DOHH2 (cell line): ENCODE data around the gene C19orf67.

Source experiments
- H3F3A ChIP-seq: fragments of 200-600 bp; sonication (generic), shearing (Covaris generic); 2 replicates; pipeline ENCODE4 v1.6.0; 2016; ENCODE audit warnings: antibody characterized with exemption, mild to moderate bottlenecking; ENCODE audit not compliant: control insufficient read depth, insufficient read depth
- H3K27ac ChIP-seq: fragments of 200-600 bp; sonication (generic); 2 replicates; pipeline ENCODE4 v1.5.1; 2014; ENCODE audit warnings: low read depth, mild to moderate bottlenecking, low read length, moderate library complexity
- H3K27me3 ChIP-seq: fragments of 200-600 bp; sonication (generic); 2 replicates; pipeline ENCODE4 v1.6.1; 2014; ENCODE audit warnings: mild to moderate bottlenecking, low read length, mixed read lengths; ENCODE audit not compliant: control insufficient read depth
- H3K36me3 ChIP-seq: fragments of 200-600 bp; sonication (generic); 2 replicates; pipeline ENCODE4 v1.6.1; 2014; ENCODE audit warnings: mild to moderate bottlenecking, low read length, moderate library complexity, mixed read lengths; ENCODE audit not compliant: control insufficient read depth
- H3K4me1 ChIP-seq: fragments of 200-600 bp; sonication (generic); 2 replicates; pipeline ENCODE4 v1.6.1; 2014; ENCODE audit warnings: mild to moderate bottlenecking, low read length, mixed read lengths; ENCODE audit not compliant: control insufficient read depth
- H3K4me2 ChIP-seq: fragments of 200-600 bp; sonication (generic); 2 replicates; pipeline ENCODE4 v1.6.0; 2014; ENCODE audit warnings: mild to moderate bottlenecking, low read length, moderate library complexity
- H3K4me3 ChIP-seq: fragments of 200-600 bp; sonication (generic); 2 replicates; pipeline ENCODE4 v1.5.1; 2014; ENCODE audit warnings: mild to moderate bottlenecking, low read length, mixed read lengths
- H3K79me2 ChIP-seq: fragments of 200-600 bp; sonication (generic); 2 replicates; pipeline ENCODE4 v1.6.1; 2014; ENCODE audit warnings: mild to moderate bottlenecking, low read length, mixed read lengths; ENCODE audit not compliant: control insufficient read depth
- H3K9me2 ChIP-seq: fragments of 200-600 bp; sonication (generic); replicated peaks from 2 replicates; pipeline ENCODE4 v1.6.1; 2014; ENCODE audit warnings: mild to moderate bottlenecking, low read length, mixed read lengths; ENCODE audit not compliant: control insufficient read depth
- H3K9me3 ChIP-seq: fragments of 200-600 bp; sonication (generic); 2 replicates; pipeline ENCODE4 v1.6.1; 2014; ENCODE audit warnings: antibody characterized with exemption, low read length, mixed read lengths; ENCODE audit not compliant: control insufficient read depth, insufficient read depth
- H4K20me1 ChIP-seq: fragments of 200-600 bp; sonication (generic); 2 replicates; pipeline ENCODE4 v1.6.0; 2014; ENCODE audit warnings: low read depth, mild to moderate bottlenecking, antibody characterized with exemption, low read length, moderate library complexity; ENCODE audit not compliant: control insufficient read depth, insufficient read depth
- EZH2phosphoT487 ChIP-seq: fragments of 200-600 bp; sonication (generic); IDR thresholded peaks from 2 replicates; pipeline ENCODE4 v1.6.1; 2017; ENCODE audit warnings: borderline replicate concordance, mild to moderate bottlenecking, antibody characterized with exemption, low read length, moderate library complexity, mixed read lengths
- TF ChIP-seq, protein P1 (sequence below): fragments of 200-600 bp; sonication (generic); IDR thresholded peaks from one replicate; pipeline ENCODE4 v1.5.1; 2014; ENCODE audit warnings: antibody characterized with exemption, mild to moderate bottlenecking, low read depth, low read length; ENCODE audit not compliant: poor library complexity, severe bottlenecking

Gene C19orf67

DNA sequence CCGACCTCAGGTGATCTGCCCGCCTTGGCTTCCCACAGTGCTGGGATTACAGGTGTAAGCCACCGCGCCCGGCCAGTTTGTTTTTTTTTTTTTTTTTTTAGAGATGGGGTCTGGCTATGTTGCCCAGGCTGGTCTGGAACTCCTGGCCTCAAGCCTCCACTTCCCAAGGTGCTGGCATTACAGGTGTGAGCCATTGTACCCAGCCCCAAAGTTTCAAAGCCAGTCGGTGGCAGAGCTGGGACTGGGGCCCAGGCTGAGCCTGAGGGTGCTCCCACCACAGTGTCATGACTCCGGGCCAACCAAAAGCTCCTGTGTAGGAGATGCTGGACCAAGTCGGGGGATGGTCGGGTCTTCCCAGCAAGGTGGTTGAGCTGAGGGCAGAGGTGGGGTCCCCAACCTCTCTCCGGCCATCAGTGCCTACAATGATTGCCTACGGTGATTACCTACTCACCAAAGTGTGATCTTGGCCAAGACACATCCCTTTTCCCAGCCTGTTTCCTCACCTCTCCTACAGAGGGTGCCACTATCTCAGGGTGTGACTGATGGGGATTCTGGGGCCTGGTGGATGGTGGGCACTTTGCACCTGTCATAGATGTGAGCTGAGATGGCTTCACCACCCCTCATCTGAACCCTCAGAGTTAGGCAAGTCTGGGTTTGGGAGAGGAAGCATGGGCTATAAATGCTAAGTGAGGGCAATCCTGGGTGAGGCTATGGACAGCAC, 10.8 kb upstream of the C19orf67 start:
- TF ChIP-seq, protein P1, sequence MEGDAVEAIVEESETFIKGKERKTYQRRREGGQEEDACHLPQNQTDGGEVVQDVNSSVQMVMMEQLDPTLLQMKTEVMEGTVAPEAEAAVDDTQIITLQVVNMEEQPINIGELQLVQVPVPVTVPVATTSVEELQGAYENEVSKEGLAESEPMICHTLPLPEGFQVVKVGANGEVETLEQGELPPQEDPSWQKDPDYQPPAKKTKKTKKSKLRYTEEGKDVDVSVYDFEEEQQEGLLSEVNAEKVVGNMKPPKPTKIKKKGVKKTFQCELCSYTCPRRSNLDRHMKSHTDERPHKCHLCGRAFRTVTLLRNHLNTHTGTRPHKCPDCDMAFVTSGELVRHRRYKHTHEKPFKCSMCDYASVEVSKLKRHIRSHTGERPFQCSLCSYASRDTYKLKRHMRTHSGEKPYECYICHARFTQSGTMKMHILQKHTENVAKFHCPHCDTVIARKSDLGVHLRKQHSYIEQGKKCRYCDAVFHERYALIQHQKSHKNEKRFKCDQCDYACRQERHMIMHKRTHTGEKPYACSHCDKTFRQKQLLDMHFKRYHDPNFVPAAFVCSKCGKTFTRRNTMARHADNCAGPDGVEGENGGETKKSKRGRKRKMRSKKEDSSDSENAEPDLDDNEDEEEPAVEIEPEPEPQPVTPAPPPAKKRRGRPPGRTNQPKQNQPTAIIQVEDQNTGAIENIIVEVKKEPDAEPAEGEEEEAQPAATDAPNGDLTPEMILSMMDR: peak; percentile 18
- TF ChIP-seq EZH2phosphoT487: no peak
- Histone ChIP-seq H3K9me3 (peaks cover 9% of the 10 kb centered on the region), H3K4me3 (no peak overlapping the region)

GRCh38 chr19:14094854-14095253, 9.3 kb upstream of the C19orf67 start:
- Histone ChIP-seq H3K27ac (no peak overlapping the region), H3K36me3 (peaks cover 11% of the 10 kb centered on the region), H3K4me3 (no peak overlapping the region), H3K4me2 (no peak overlapping the region), H3K4me1 (peaks cover 8% of the 10 kb centered on the region), H3K9me3 (peaks cover 9% of the 10 kb centered on the region), H3K27me3 (no peaks in the 10 kb centered on the region), H4K20me1 (no peaks in the 10 kb centered on the region), H3K9me2 (no peaks in the 10 kb centered on the region), H3K79me2 (no peaks in the 10 kb centered on the region; the same call in 1 of the 2 replicates), H3F3A (0 out of 2 replicates have a peak, but pooled peaks cover 4% of the 10 kb centered on the region)
- no peak for TF ChIP-seq EZH2phosphoT487
- TF ChIP-seq, protein P1: no peak

More for the DNA sequence above, 10.8 kb upstream of the C19orf67 start:
- no peak overlapping the region for H3K27ac ChIP-seq
- no peaks in the 10 kb centered on the region; the same call in 1 of the 2 replicates for H3K79me2 ChIP-seq
- peaks cover 13% of the 10 kb centered on the region for H3K36me3 ChIP-seq
- peaks cover 8% of the 10 kb centered on the region for H3K4me1 ChIP-seq
- H3K27me3 ChIP-seq: no peaks in the 10 kb centered on the region
- no peaks in the 10 kb centered on the region for H4K20me1 ChIP-seq
- no peaks in the 10 kb centered on the region for H3K9me2 ChIP-seq
- H3F3A ChIP-seq: 0 out of 2 replicates have a peak, but pooled peaks cover 4% of the 10 kb centered on the region
- no peak overlapping the region for H3K4me2 ChIP-seq

GRCh38 chr19:14093117-14093823, 7.7 kb upstream of the C19orf67 start:
- no peak for TF ChIP-seq EZH2phosphoT487
- TF ChIP-seq, protein P1: no peak
- no peaks in the 10 kb centered on the region for H3K27me3 ChIP-seq
- H3K9me3 ChIP-seq: peaks cover 9% of the 10 kb centered on the region
- no peaks in the 10 kb centered on the region for H4K20me1 ChIP-seq
- no peak overlapping the region for H3K4me2 ChIP-seq
- H3F3A ChIP-seq: peaks cover 7% of the 10 kb centered on the region; the same call in 1 of the 2 replicates
- H3K4me3 ChIP-seq: no peak overlapping the region
- peaks cover 12% of the 10 kb centered on the region for H3K79me2 ChIP-seq
- peaks cover 21% of the 10 kb centered on the region for H3K36me3 ChIP-seq
- H3K4me1 ChIP-seq: peaks cover 18% of the 10 kb centered on the region
- no peaks in the 10 kb centered on the region for H3K9me2 ChIP-seq
- no peak overlapping the region for H3K27ac ChIP-seq
